Astrocyte (in vitro differentiated cells and primary cell): ENCODE data around the gene LZTR1. TPM values are rescaled to one million over a fixed set of nuclear protein-coding genes. Genes with fewer than 3 reads are reported as not detected.

ENCODE experiments used
- microRNA-seq: library from miRNA; unstranded; fragments of <30 nt; microRNA quantifications from one replicate; pipeline ENCODE4 v1.2.0, GENCODE V29; 2020
- total RNA-seq: library from RNA; stranded (reverse); gene quantifications from 2 replicates; pipeline ENCODE4 v1.2.1, GENCODE V29; 2021

LZTR1 gene
- total RNA-seq, 1 donor from 2014 or later, result 62.0 TPM

Small RNAs within 50 kb of the gene (microRNA-seq; reads per million reads assigned to microRNA genes)
- gene MIR649, result not detected

Other genes with a start within 250 kb of the LZTR1 start
- not detected in 2 replicates for gene SERPIND1, start 208.2 kb upstream of the LZTR1 start, total RNA-seq
- 35.9 and 37.3 TPM in 2 replicates for gene PI4KA, start 123.5 kb upstream of the LZTR1 start, total RNA-seq
- 19.6 and 24.6 TPM in 2 replicates for gene SNAP29, start 123.3 kb upstream of the LZTR1 start, total RNA-seq
- 59.5 and 63.0 TPM in 2 replicates for gene CRKL, start 64.9 kb upstream of the LZTR1 start, total RNA-seq
- 0.48 and 0.67 TPM in 2 replicates for gene AIFM3, start 15.0 kb upstream of the LZTR1 start, total RNA-seq
- gene THAP7, start 19.8 kb downstream of the LZTR1 start, total RNA-seq, result 12.1 and 12.2 TPM in 2 replicates
- 0.22 and 0.45 TPM in 2 replicates for gene P2RX6, start 32.9 kb downstream of the LZTR1 start, total RNA-seq
- gene SLC7A4, start 50.3 kb downstream of the LZTR1 start, total RNA-seq, result 0.31 and 0.93 TPM in 2 replicates
- gene LRRC74B, start 63.6 kb downstream of the LZTR1 start, total RNA-seq, result 0.19 TPM in 1 of 2 replicates, not detected in the other